IPS DF 19.7 (cell line): Measurements from ENCODE around the gene CTNNA3.
A peak's percentile ranks its signal among the peaks of the same experiment; 100 is the strongest.

ENCODE experiments used
- DNase-seq: peaks from one replicate; pipeline ENCODE4 v3.0.0-alpha.2; 2013; ENCODE audit warnings: low read depth, low spot score

Gene CTNNA3

DNA sequence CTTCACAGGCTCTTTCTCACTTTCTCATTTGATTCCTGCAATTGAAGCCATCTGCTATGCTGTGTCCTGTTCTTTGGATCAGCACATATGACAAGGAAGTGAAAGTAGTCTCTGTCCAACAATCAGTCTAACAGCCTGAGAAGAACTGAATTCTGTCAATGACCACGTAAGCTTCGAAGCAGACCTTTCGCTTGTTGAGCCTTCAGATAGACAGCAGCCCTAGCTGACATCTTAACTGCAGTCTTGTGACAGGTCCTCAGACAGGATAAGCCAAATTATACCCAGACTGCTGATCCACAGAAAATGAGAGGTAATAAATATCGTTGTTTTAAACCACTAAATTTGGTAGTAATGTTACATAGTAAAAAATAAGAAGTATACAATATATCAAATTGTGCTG is 1461.1 kb downstream of the CTNNA3 start:
- no peak for DNase-seq

DNA sequence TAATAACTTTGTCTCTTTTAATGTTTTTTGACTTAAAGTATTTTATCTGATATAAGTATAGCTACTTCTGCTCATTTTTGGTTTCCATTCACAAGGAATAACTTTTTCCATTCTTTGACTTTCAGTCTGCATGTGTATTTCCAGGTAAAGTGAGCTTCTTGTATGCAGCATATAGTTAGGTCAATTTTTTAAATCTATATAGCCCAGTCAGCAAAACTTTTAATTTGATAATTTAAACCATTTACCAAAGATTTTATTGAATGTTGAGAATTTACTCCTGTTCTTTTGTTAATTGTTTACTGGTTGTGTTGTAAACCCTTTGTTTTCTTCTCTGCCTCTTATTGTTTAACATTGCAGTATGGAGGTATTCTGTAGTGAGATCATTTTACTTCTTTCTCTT is 1467.1 kb downstream of the CTNNA3 start:
- DNase-seq: no peak

DNA sequence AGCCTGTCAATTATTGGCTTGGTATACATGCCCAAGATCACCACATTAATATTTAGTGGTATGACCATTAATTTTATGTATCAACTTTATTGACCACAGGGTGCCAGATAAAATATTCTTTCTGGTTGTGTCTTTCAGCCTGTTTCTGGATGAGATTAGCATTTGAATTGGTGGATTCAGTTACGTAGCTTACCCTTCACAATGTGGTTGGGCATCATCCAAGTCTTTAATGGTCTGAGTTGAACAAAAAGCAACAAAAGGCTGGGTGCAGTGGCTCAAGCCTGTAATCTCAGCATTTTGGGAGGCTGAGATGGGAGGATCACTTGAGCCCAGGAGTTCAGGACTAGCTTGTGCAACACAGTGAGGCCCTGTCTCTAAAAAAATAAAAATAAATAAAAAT is 1472.3 kb downstream of the CTNNA3 start:
- DNase-seq: no peak

DNA sequence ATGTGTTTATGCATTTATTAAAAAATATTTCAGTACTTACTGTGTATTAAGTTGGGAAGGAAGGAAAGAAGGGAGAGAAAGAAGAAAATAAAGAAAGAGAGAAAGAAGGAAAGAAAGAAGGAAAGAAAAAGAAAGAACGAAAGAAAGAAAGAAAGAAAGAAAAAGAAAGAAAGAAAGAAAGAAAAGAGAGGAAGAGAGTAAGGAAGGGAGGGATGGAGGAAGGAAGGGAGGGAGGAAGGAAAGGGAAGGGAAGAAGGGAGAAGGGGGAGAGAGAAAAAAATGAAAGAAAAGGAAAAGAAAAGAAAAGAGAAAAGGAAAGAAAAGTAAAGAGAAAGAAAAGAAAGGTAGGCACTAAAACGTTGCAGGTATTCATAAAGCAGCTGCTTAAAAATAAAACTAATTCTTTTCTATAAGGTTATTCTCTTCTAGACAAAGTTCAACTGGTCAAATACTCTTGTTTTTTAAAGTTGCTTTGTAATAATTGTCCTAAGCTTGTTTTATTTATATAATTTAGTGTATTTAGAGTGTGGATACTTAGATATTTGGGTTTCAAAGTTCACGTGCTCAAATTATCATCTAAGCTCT is 1473.4 kb downstream of the CTNNA3 start:
- no peak for DNase-seq

DNA sequence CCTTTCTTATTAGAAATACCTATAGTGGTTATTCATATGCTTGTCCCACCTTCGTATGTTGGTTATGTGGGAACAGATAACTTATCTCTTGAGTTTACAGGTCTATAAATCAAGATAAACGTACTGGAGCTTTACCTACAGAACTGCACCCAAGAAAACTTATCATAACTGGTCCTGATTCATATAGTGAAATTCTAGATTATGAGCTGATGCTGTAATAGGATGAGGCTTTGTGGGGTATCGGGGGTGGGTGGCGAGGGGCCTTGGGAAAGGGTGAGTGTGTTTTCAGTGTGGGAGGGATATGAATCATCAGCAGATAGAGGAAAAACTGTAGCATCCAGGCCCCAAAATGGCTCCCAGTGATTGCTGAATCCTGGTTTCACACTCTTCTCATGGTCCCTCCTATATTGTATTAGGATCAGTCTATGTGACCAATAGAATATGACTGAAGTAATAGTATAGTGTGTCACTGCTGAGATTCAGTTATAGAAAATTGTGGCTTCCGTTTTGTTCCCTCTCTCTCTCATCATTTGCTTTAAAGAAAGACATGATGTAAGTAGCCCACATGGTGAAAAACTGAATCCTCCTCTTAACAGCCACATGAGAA is 1476.9 kb downstream of the CTNNA3 start:
- no peak for DNase-seq

DNA sequence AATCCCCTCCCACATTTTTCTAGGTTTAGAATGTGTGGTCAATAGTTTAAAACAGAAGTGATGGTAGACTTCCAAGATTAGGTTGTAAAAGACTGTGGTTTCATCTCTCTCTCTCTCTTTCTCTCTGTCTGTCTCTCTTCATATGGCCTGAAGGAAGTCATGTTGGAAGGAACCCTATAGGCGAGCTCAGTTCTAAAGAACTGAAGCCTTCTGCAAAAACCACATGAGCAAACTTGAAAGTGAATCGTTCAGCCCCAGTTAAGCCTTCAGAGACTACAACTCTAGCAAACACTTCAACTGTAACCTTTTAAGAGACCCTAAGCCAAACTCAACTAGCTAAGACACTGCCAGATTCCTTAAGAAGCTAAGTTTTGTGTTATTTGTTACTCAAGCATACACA is 1477.7 kb downstream of the CTNNA3 start:
- no peak for DNase-seq

DNA sequence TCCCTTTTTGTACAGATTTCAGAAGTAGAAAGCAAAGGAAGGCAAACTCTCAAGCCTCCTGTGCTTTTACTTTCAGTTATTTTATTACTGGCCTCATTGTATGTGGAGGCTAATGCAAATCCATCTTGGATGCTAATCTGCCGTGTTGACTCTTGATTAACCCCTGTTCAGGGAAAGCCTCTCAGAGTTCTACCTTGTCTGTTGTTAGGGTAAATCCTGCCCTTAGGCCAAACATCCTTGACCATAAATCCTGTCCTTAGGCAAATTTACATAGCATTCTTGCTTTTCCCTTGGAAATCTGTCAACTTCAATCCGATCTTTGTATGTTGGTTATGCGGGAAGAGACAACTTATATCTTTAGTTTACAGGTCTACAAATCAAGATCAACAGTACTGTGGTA is 1480.1 kb downstream of the CTNNA3 start:
- no peak for DNase-seq

DNA sequence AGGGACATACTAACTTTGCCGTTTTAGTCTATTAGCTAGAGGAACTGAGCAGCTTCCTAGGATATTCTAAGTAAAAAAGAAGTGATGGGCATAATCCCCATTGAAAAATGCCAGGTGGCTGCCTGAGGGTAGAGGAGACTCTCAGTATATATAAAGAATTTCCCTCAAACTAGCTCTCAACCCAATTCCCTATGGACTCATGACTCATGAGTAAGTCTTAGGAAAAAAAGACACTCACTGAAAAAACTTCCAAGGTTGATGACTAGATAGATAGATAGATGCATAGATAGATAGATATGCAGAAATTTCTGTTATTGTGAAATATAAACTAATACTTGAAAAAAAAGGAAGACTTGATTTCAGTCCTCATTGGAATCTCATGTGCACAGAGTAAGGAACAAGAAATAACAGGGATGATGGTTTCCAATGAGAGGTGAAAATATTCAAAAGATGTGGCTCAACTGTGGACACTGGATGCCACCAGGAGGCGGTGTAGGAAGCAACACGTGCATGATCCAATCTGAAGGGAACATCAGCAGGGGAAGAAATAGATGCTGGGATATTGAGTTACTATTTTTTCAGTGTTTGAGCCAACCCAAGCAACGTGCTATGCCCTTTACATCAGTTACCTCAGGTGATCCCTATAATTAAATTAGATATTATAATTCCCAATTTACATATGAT is 1481.1 kb downstream of the CTNNA3 start:
- DNase-seq: no peak

DNA sequence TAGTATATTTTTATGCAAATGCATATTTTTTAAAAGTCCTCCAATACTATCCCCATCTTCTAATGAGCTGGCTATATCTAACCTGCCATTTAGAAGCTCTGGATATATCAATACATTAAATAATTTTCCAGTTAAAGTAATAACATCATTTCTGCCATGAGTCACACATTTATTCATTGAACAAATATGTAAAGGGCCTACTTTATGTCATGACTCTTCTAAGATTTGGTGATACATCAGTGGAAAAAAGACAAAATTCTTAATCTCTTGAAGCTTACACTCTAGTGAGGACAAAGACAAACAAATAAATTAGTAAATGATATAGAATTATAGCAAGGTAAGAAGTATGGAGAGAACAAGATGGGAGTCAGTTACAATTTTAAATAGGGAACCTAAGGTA is 1487.0 kb downstream of the CTNNA3 start:
- DNase-seq: no peak

DNA sequence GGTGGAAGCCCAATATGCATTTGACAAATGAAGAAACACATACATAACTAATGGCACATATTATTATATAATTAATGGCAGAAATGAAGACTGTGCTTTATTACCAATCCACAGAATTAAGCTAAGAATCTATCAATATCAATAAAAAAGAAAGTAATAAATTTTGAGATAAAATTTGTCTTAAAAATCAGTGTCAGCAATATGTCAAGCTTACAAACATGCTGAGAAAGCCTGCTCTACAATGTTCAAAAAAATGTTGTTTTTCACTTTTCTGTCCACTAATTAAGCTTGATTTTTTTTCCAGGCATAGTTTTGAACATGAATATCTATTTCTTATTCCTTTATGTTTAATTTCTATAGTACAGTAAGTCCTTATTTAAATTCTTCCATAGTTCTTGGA is 1491.2 kb downstream of the CTNNA3 start:
- no peak for DNase-seq

DNA sequence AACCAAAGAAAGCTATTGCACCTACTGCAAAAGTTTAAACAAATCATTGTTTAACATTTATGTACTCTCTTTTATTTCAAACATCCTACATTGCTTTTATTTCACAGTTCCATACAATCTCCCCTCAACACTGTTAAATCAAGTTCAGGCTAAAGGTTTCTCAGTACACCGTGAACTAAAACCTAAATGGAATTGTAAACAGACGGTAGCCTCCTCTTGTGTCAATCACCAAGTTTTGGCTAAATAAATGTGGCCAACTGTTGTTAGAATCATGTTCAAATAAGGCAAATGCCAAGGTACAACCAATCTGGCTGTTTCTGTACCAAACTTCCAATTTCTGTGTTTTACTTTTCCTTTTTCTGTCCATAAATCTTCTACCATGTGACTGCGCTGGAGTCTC is 1493.9 kb downstream of the CTNNA3 start:
- DNase-seq: no peak

DNA sequence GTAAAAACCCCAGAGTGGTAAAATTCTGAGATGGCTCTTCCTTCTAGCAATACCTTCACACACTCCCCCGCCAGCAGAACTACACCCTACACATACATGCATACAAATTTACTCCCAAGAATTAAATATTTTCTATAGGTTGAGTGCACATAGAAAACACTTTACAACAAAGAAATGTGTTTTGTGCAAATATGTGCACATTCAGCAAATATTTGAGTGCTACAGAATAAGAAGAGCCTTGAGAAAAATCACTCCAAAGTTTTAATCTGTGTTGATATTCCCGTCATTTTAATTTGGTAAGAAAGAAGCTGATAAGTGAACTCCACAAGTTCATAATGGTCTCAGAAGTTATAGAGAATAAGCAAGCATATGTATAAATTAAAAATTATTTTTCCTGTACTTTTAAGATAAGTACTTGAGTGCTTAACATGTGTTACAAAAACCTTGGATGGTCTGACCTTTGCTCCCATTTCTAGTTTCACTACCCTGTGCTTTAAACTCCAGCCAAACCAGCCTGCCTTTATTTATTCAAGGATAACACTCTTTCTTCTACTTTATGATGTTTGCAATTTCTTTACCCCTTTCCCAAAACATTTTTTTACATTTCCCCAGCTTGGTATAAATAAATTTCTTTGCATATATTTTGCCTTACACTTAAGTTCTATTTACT is 1503.7 kb downstream of the CTNNA3 start:
- no peak for DNase-seq

DNA sequence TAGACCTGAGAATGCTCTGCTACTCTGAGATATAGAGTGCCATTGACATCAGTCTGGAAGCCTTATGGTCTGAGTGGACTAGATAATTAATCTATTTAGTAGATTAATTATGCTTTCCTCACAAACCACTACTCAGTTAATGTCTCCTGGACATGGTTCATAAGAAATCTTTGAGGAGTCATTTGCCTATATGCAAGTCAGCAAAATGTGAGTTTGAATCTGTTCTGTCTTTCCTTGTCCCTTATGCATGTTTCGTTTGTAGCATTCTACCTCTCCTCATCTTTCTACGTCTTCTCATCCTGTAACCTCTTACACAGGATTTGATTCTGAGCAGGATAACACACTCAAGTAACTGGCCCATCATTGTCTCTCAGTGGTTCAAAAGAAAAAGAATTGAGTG is 1505.6 kb downstream of the CTNNA3 start:
- no peak for DNase-seq

DNA sequence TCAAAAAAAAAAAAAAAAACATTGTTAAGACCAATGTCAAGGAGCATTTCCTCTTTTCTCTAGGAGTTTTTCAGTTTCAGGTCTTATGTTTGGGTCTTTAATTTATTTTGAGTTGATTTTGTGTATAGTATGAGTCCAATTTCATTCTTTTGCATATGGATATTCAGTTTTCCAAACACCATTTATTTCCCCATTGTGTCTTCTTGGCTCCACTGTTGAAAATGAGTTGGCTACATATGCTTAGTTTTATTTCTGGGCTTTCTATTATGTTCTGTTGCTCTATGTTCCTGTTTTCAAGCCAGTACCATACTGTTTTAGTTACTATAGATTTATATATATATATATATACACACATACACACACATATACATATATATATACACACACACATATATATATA is 1506.7 kb downstream of the CTNNA3 start:
- no peak for DNase-seq

DNA sequence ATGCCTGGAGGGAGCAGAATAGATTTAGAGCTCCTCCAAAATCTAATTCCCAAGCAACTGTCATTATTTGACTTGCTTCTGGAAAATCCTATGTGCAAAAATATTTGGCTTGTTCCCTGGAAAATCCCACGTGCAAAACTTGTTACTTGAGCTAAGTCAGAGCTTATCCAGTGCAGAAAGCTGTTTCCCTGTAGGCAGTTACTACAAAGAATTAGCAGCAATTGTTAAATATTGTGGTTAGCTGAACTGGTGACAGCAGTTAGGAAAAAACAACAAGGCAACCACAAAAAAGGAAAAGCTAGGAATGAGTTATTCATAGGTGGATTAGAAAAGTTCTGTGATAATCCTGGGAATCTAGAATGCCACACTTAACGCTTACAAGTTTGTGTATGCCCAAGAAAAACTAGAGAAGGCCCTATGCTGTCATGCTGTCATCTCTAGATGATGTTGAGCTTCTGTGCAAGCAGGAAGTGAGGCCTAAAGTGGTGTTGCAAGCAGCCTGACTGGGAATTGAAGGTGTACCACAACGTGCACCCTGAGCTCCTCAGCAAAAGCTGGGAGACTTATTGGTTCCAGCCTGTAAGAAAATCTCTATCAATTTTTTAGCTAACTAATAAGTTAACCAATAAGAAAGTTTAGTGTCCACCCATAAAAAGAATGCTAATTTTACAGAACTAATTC is 1508.8 kb downstream of the CTNNA3 start:
- DNase-seq: no peak

DNA sequence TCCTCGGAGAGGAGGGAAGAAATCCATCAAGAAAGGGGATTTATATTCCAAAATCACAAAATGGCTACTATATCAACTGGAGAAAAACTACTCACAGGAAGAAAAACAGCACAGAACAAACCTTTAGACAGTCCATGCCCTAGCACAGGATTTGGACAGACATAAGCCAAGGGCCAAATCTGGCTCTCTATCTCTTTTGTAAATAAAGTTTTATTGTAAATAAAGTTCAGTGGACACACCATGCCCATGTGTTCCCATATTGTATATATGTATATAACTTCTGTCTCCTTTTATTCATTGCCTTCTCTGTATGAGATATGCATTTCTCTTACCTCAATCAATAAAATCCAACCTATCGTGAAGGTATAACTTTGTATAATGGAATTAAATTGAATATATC is 1513.0 kb downstream of the CTNNA3 start:
- no peak for DNase-seq

DNA sequence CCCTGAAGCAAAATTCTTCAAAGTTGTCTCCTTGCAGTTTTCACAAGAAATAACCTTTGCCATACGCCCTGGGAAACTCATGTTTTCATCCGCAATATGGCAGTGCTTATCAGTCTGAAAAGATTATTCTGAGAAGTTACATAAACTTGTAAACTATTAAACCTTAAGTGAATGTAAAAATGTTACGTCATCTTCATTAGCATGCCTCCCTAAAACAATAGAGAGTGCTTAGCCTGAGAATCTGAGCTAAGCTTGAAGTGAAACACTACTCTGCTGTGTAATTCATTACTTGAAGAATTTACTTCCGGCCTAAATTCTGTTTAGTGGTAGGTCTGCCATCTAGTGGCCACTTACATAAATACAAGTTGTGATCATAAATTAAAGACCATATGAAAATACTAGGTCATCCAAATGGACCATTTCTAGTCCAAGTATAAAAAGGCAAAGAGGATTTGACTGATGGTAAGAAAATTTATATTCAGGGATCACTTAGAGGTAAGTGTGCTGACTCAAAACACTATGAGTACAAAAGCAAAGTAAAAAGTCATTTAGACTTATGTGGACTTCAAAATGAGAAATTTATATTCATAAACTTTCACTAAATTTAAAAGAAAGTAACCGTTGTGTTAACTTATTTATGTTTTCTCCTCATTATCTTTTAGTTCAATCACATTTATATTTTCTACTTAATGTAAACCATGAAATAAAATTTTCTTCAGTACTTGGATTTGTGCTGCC is 1515.2 kb downstream of the CTNNA3 start:
- peak; percentile 30 for DNase-seq

DNA sequence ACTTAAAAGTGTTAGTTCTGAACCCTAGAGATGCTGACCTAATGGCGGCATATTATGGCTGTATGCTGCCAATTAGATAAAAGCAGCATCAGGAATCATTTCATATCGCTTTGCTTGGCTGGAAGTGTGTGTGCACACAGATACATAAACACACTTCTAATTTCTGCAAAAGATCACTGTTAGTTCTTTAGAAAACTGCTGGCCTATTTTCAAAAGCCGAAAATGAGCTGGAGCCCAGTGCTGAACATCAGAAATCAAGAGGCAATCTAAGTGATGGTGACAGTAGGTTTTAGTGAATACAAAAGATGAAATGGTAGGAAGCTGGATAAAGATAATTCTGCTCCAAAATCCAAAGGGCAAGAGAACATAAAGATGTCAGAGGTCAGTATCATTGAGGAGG is 1516.0 kb downstream of the CTNNA3 start:
- DNase-seq: no peak

DNA sequence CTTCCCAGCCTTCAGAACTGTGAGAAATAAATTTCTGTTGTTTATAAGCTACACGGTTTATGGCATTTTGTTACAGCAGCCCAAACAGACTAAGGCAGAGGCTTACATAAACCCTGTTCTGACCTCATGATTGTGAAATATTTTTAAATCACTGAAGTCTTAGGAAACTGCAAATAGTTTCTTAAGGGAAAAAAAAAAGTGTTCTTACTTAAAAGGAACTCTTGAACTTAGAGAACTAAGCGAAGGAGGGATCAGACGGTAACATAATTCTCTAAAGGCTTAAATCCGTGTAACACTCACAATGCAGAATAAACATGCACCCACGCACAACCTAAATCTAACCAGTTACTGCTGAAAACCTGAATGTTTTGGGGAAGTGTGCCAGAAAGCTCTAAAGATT is 1519.2 kb downstream of the CTNNA3 start:
- DNase-seq: no peak

DNA sequence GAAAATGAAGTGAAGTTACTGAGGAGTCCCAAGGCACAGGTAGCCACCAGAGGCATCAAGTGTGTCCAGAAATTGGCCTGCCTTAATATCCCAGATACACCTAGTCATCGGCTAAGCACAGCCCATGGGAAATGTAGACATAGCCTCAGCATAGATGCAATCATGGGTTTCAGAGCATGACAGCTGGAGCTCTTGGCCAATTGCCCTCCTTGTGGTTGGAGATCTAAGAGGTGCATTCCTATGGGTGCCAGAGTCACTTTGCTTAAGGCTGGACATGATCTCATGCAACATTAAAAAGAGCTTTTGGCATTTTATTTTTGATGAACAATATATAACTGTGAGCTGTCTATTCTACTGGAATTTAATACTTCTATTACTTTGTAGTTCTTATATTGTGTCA is 1528.2 kb downstream of the CTNNA3 start:
- no peak for DNase-seq

DNA sequence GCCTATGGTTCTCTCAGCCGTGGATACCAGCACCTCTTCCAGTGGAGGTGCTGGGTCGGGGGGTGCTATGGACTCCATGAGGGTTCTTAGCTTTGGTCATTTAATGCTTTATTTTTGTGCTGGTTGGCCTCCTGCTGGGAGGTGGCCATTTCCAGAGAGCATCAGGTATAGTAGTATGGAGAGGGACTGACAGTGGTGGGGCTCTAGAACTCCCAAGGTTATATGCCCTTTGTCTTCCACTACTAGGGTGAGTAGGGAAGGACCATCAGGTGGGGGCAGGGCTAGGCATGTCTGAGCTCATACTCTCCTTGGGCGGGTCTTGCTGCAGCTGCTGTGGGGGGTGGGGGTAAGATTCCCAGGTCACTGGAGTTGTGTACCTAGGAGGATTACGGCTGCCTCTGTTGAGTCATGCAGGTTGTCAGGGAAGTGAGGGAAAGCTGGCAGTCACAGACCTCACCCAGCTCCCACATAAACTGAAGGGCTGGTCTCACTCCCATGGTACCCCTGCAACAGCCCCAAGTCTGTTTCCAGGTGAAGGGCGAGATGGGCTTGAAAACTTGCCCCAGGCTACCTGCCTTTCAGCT is 1533.3 kb downstream of the CTNNA3 start:
- no peak for DNase-seq
